Coronary artery (tissue), 2 donors: Measurements from ENCODE around the gene KIF1B.

Experiments used
- DNase-seq: peaks from one replicate; pipeline ENCODE4 v3.0.0-alpha.2; 2017; ENCODE audit warnings: low spot score
- H3K27ac ChIP-seq, 2 donors: fragments of 200-600 bp; sonication (generic); one replicate each; pipeline ENCODE4 v1.5.1; 2016 to 2019
- H3K4me3 ChIP-seq: fragments of 200-600 bp; sonication (generic); 2 replicates; pipeline ENCODE4 v1.5.1; 2016; ENCODE audit warnings: mild to moderate bottlenecking, moderate library complexity
- TF ChIP-seq, protein P1 (sequence below): fragments of 200-600 bp; sonication (generic); IDR thresholded peaks from one replicate; pipeline ENCODE4 v1.5.1; 2019; ENCODE audit warnings: antibody characterized with exemption

KIF1B gene

GRCh38 chr1:10171995-10172669, 38.2 kb upstream of the KIF1B start:
- TF ChIP-seq, protein P1, sequence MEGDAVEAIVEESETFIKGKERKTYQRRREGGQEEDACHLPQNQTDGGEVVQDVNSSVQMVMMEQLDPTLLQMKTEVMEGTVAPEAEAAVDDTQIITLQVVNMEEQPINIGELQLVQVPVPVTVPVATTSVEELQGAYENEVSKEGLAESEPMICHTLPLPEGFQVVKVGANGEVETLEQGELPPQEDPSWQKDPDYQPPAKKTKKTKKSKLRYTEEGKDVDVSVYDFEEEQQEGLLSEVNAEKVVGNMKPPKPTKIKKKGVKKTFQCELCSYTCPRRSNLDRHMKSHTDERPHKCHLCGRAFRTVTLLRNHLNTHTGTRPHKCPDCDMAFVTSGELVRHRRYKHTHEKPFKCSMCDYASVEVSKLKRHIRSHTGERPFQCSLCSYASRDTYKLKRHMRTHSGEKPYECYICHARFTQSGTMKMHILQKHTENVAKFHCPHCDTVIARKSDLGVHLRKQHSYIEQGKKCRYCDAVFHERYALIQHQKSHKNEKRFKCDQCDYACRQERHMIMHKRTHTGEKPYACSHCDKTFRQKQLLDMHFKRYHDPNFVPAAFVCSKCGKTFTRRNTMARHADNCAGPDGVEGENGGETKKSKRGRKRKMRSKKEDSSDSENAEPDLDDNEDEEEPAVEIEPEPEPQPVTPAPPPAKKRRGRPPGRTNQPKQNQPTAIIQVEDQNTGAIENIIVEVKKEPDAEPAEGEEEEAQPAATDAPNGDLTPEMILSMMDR: no peak
- DNase-seq: no peak
- Histone ChIP-seq H3K27ac (no peak overlapping the region), H3K4me3 (no peak overlapping the region)

DNA sequence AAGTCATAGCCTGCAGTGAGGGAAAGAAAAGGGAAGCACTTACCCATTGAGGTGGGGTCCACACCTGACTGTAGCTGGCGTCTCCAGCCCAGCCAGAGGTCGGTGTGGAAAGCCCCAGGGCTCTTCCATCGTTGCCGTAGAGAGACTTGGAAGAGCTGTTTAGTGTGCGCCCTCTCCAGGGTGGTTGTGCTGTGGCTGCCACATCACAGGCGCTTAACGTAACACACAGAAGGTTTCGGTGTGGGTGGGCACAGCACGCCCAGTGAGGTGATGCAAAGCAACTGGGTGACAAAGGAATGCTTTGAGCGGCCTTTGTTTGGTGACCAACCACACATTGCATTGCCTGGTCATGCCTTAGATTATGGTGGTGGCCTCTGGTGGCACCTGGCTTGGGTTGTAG, 36.8 kb upstream of the KIF1B start:
- DNase-seq: no peak
- no peak overlapping the region for H3K4me3 ChIP-seq
- TF ChIP-seq, protein P1: no peak

DNA sequence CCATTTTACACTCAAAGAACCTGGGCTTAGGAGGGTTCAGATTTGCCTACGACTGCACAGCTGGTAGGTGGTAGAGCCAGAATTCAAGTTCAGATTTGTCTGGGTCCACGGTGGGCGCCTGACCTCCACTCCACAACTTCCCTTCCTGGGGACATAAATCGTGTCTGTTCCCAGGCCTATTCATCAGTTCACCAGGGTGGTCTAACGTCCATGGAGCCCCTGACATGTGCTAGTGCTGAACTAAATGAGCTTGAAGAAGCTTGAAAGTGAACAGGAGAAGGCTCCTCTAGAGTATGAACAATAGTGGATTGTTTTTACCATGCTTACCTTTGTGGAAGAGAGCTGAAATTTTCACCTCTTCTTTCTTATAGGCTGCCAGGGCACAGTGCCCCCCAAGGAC, 32.5 kb upstream of the KIF1B start:
- Histone ChIP-seq H3K27ac (no peak overlapping the region), H3K4me3 (no peak overlapping the region)
- DNase-seq: no peak
- TF ChIP-seq, protein P1: no peak

More for the DNA sequence above, 36.8 kb upstream of the KIF1B start:
- H3K27ac ChIP-seq: no peak overlapping the region

DNA sequence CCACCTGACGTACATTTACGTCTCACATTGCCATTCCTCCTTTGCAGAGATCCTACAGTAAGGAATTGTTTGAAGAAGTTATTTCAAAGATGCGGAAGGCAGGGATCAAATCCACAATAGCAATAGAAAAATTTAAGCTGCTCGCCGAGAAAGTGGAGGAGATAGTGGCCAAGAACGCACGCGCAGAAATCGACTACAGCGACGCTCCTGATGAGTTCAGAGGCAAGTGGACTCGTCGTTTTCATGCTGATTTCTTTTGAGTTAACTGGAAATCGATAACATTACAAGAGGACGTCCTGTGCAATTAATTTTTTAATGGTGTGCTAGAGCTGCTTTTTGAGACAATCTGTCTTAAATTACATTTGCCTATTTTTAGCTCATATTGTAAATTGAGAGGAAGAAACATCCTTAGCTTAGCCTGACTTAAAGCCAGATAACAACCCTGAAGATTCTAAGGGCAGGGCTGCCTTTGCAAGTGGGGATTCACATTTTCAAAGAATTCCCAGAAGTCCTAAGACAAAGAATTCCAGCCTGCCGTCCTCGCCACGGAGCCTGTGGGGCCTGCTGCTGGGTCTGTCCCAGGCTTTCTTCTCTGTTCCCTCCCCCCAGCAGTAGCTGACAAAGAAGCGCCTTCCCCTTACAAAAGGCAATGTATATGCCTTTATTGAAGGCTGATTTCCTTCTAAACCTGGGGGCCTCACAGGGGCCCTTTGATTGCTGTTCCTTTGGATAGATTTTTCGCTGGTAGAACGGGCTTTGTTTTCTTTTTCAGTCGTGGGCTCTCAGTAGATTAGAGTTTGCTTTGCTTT, 31.6 kb upstream of the KIF1B start:
- no peak for DNase-seq
- no peak overlapping the region for H3K27ac ChIP-seq

DNA sequence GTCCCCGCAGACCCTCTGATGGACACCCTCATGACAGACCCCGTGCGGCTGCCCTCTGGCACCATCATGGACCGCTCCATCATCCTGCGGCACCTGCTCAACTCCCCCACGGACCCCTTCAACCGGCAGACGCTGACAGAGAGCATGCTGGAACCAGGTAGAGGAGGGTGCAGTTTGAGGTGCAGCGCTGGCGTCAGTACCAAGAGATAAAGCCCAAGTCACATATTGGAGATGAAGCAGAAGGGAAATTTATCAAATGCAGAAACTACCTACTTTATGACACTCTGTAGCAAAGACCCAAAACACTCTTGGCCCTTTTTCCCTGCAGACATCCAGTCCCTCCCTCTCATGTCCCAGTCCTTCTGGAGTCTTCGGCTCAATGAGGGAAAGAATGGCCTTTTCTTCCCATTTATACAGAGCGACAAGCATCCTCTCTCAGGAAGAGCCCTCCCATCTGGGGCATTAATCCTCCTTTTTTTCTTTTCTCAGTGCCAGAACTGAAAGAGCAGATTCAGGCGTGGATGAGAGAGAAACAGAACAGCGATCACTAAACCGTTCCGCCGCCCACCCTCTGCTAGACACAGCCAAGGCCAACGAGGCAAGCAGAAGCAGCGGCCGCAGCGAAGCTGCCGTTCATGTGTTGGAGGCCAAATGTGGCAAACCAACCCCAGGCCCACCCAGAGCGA, 30.8 kb upstream of the KIF1B start:
- TF ChIP-seq, protein P1: no peak
- Histone ChIP-seq H3K27ac (no peak overlapping the region), H3K4me3 (no peak overlapping the region)
- no peak for DNase-seq

More for the DNA sequence above, 31.6 kb upstream of the KIF1B start:
- H3K4me3 ChIP-seq: no peak overlapping the region
- TF ChIP-seq, protein P1: no peak

- DNase-seq: no peak
- TF ChIP-seq, protein P1: no peak
- Histone ChIP-seq H3K27ac (no peak overlapping the region), H3K4me3 (no peak overlapping the region)
Measured at GRCh38 chr1:10181154-10181553, 29.2 kb upstream of the KIF1B start.
